Liver (tissue), 9 donors: Measurements from ENCODE around the gene RNPS1. TPM values are rescaled to one million over a fixed set of nuclear protein-coding genes. Genes with fewer than 3 reads are reported as not detected.

Experiments
- DNase-seq: peaks from one replicate; pipeline ENCODE4 v3.0.0-alpha.2; 2017; ENCODE audit warnings: low spot score
- H3K27ac ChIP-seq, 2 donors: one replicate each; pipeline ENCODE4 v1.7.0; 2013; ENCODE audit warnings: inconsistent platforms in 2 of 2, low read length in 2 of 2, control low read depth in 1 of 2, low read depth in 1 of 2, mild to moderate bottlenecking in 1 of 2
- H3K27me3 ChIP-seq, 4 donors: one replicate each; pipeline versions ENCODE4 v1.6.1 to v1.7.0; 2013; ENCODE audit warnings: low read length in 3 of 4, inconsistent platforms in 1 of 4, mild to moderate bottlenecking in 1 of 4, moderate library complexity in 1 of 4; ENCODE audit not compliant: control insufficient read depth in 4 of 4, insufficient read depth in 4 of 4
- H3K36me3 ChIP-seq, 4 donors: one replicate each; pipeline versions ENCODE4 v1.6.1 to v1.7.0; 2013; ENCODE audit warnings: low read length in 3 of 4, mild to moderate bottlenecking in 3 of 4, low read depth in 1 of 4, moderate library complexity in 1 of 4; ENCODE audit not compliant: control insufficient read depth in 4 of 4, insufficient read depth in 3 of 4
- H3K4me1 ChIP-seq, 4 donors: one replicate each; pipeline versions ENCODE4 v1.6.1 to v1.7.0; 2013; ENCODE audit warnings: low read length in 3 of 4, mild to moderate bottlenecking in 3 of 4, moderate library complexity in 1 of 4; ENCODE audit not compliant: control insufficient read depth in 4 of 4, insufficient read depth in 4 of 4
- H3K4me3 ChIP-seq, 3 donors: one replicate each; pipeline versions ENCODE4 v1.6.1 to v1.7.0; 2013; ENCODE audit warnings: low read length in 3 of 3, control low read depth in 1 of 3, low read depth in 1 of 3, mild to moderate bottlenecking in 1 of 3
- H3K9ac ChIP-seq, 2 donors: one replicate each; pipeline ENCODE4 v1.7.0; 2013; ENCODE audit warnings: low read length in 2 of 2, mild to moderate bottlenecking in 2 of 2, moderate library complexity in 2 of 2, control low read depth in 1 of 2, low read depth in 1 of 2
- H3K9me3 ChIP-seq, 4 donors: one replicate each; pipeline versions ENCODE4 v1.6.1 to v1.7.0; 2013; ENCODE audit warnings: low read length in 3 of 4; ENCODE audit not compliant: control insufficient read depth in 4 of 4
- CTCF ChIP-seq: fragments of 150-350 bp; IDR thresholded peaks from 2 replicates; pipeline ENCODE4 v1.5.1; 2017; ENCODE audit warnings: improper control_type of control experiment, low read depth, low read length; ENCODE audit not compliant: missing input control
- EGR1 ChIP-seq, 2 donors: IDR thresholded peaks; 2 replicates each; pipeline ENCODE4 v1.6.1; 2016 to 2018; ENCODE audit warnings: antibody characterized with exemption in 2 of 2, low read depth in 2 of 2
- FOXA1 ChIP-seq: IDR thresholded peaks from 2 replicates; pipeline ENCODE4 v1.6.1; 2016; ENCODE audit warnings: antibody characterized with exemption
- FOXA2 ChIP-seq: IDR thresholded peaks from 2 replicates; pipeline ENCODE4 v1.6.1; 2016; ENCODE audit warnings: antibody characterized with exemption
- HNF4A ChIP-seq, 2 donors: conservative IDR thresholded peaks; 2 replicates each; pipeline ENCODE4 v1.6.1; 2016; ENCODE audit warnings: antibody characterized with exemption in 2 of 2, mild to moderate bottlenecking in 2 of 2
- HNF4G ChIP-seq: IDR thresholded peaks from 2 replicates; pipeline ENCODE4 v1.6.1; 2016; ENCODE audit warnings: antibody characterized with exemption
- JUND ChIP-seq, 2 donors: IDR thresholded peaks; 2 replicates each; pipeline ENCODE4 v1.6.1; 2016; ENCODE audit warnings: antibody characterized with exemption in 2 of 2
- NR2F2 ChIP-seq: IDR thresholded peaks from 2 replicates; pipeline ENCODE4 v1.6.1; 2016; ENCODE audit warnings: antibody characterized with exemption
- REST ChIP-seq: IDR thresholded peaks from 2 replicates; pipeline ENCODE4 v1.6.1; 2016; ENCODE audit warnings: antibody characterized with exemption, mild to moderate bottlenecking
- SP1 ChIP-seq: IDR thresholded peaks from 2 replicates; pipeline ENCODE4 v1.6.1; 2018; ENCODE audit warnings: antibody characterized with exemption, mild to moderate bottlenecking
- TAF1 ChIP-seq: conservative IDR thresholded peaks from 2 replicates; pipeline ENCODE4 v1.6.1; 2016; ENCODE audit warnings: antibody characterized with exemption, mild to moderate bottlenecking
- YY1 ChIP-seq: IDR thresholded peaks from 2 replicates; pipeline ENCODE4 v1.6.1; 2016; ENCODE audit warnings: antibody characterized with exemption, mild to moderate bottlenecking
- WGBS: extraction: QIAGEN DNeasy Blood & Tissue Kit; methylation state at CpG from one replicate; pipeline ENCODE4 v1.1.7; 2013; 5-methylcytosine and 5-hydroxymethylcytosine counted together
- polyA plus RNA-seq, 2 donors: library from polyadenylated mRNA; stranded (reverse) in 1 of 2; unstranded in 1 of 2; fragments of 200-250 nt in 1 of 2; fragments of >200 nt in 1 of 2; fragmentation: Nextera tagmentation in 1 of 2; extraction: Ambion mirVana in 1 of 2; gene quantifications; one replicate each; pipeline versions ENCODE4 v1.2.1 to v1.2.3, GENCODE V29; 2013 to 2015
- total RNA-seq, 2 donors: library from RNA; depleted of rRNA; stranded (reverse); fragments of >200 nt; gene quantifications; one replicate each; pipeline ENCODE4 v1.2.3, GENCODE V29; 2014
- TF ChIP-seq, protein P1 (sequence below): IDR thresholded peaks from 2 replicates; pipeline ENCODE4 v1.6.1; 2016; ENCODE audit warnings: antibody characterized with exemption
- TF ChIP-seq, protein P2 (sequence below): IDR thresholded peaks from 2 replicates; pipeline ENCODE4 v1.6.1; 2016; ENCODE audit warnings: antibody characterized with exemption
- TF ChIP-seq, protein P3 (sequence below): IDR thresholded peaks from 2 replicates; pipeline ENCODE4 v1.6.1; 2016; ENCODE audit warnings: antibody characterized with exemption
- donor health status: healthy.
- donor health status: healthy.
- donor health status: healthy.
- donor health status: healthy.
- donor health status: healthy.

RNPS1 gene
- total and polyA plus RNA-seq, 4 donors = 31.3 to 38.2 (median 36.7) TPM

DNA sequence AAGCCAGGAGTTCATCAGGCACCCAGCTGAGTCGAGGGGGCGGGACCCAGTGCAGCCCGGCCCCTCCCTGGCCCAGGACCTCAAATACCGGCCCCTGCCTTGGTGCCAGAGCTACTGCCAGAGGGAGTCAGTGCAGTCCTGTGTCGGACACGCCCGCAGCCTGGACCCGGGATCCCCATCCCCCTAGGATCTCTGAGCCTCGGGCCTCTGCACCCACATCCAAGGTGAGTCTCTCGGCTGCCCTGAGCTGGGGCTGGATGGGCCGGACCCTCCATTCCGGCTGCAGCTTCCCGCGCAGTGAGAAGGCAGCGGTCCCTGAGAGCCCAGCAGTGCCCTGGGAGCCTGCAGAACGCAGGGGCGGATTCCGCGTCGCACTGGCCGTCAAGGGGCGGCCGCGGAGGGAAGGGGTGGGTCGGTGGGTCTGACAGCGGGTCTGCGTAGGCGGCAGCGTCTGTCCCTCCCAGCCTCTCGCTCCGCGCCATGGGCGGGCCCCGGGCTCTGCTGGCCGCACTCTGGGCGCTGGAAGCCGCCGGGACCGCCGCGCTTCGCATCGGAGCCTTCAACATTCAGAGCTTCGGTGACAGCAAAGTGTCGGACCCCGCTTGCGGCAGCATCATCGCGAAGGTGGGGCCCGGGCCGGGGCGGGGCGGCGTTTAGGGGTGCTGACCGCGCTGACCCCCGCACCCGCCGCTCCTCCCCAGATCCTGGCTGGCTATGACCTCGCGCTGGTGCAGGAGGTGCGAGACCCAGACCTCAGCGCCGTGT is 31.4 kb downstream of the RNPS1 start, which contains the start of gene DNASE1L2:
DNASE1L2 (plus strand) TSS at position 108 of the 765 bp plus-strand sequence; CDS start at position 481, 373 bp downstream.
- WGBS = 10% methylated on average over 64 of the region's 64 CpGs
- no peak for TF ChIP-seq YY1
- no peak for TF ChIP-seq HNF4A (conservative IDR thresholded peaks at IDR 0.05)
- TF ChIP-seq CTCF = no peak
- TF ChIP-seq EGR1 (IDR thresholded peaks at IDR 0.05; ENCODE audit: low read depth in 2 of 2) = no peak
- Histone ChIP-seq H3K4me3 (no peak within 1 kb of the TSS), H3K27ac (no peak within 1 kb of the TSS), H3K36me3 (peaks cover 0 to 41% (median 19%) of the 10 kb centered on the region in 4 donors), H3K9me3 (no peaks in the 10 kb centered on the region), H3K27me3 (no peaks in the 10 kb centered on the region), H3K4me1 (peaks cover 0 to 14% (median 11%) of the 10 kb centered on the region in 4 donors), H3K9ac (no peak within 1 kb of the TSS)
- no peak for DNase-seq

DNA sequence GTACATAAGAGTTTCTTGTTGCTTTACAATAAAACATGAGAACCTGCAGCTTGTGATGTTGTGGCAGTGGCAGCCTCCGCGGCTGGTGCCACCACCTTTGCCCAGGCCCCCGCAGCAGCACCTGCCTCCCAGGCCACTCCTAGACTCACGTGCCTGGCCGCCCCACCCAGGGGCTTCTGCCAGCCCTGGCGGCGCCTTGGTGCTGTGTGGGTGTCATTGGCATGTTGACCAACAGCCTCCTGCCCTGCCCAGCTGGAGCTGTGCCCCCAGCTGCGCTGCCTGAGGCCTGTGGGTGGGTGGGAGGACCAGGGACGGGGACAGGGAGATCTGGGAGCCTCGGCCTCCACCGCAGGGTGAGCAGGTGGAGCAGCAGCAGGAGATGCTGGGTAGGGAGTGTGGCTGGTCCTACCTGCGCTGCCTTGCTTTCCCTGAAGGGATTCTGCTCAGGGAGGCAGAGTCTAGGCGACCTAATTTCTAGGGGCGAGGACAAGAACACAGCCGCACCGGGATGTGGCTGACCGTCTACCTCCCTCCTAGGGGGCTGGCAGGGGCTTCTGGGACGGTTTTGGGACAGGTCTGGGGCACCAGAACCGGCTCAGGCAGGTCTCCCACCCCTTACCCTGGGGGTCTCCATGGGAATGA is 32.1 kb downstream of the RNPS1 start:
- no peaks in the 10 kb centered on the region for H3K27me3 ChIP-seq
- TF ChIP-seq, protein P1, sequence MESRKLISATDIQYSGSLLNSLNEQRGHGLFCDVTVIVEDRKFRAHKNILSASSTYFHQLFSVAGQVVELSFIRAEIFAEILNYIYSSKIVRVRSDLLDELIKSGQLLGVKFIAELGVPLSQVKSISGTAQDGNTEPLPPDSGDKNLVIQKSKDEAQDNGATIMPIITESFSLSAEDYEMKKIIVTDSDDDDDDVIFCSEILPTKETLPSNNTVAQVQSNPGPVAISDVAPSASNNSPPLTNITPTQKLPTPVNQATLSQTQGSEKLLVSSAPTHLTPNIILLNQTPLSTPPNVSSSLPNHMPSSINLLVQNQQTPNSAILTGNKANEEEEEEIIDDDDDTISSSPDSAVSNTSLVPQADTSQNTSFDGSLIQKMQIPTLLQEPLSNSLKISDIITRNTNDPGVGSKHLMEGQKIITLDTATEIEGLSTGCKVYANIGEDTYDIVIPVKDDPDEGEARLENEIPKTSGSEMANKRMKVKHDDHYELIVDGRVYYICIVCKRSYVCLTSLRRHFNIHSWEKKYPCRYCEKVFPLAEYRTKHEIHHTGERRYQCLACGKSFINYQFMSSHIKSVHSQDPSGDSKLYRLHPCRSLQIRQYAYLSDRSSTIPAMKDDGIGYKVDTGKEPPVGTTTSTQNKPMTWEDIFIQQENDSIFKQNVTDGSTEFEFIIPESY = no peak
- no peaks in the 10 kb centered on the region for H3K9me3 ChIP-seq
- peaks cover 0 to 48% (median 22%) of the 10 kb centered on the region in 4 donors for H3K36me3 ChIP-seq
- H3K4me1 ChIP-seq = peaks cover 0 to 14% (median 11%) of the 10 kb centered on the region in 4 donors
- 59% methylated on average over 19 of the region's 19 CpGs for WGBS
- H3K4me3 ChIP-seq = no peak overlapping the region
- no peak overlapping the region for H3K9ac ChIP-seq
- no peak overlapping the region for H3K27ac ChIP-seq
- DNase-seq = no peak

DNA sequence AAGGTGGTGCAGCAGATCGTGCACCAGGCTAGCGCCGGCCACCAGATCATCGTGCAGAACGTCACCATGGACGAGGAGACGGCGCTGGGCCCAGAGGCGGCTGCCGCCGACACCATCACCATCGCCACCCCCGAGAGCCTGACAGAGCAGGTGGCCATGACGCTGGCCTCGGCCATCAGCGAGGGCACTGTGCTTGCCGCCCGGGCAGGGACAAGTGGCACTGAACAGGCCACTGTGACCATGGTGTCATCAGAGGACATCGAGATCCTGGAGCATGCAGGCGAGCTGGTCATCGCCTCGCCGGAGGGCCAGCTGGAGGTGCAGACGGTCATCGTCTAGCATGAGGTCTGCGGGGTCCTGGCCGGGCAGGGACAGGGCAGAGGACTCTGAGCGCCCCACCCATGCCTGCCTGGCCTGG is 32.7 kb downstream of the RNPS1 start:
- H3K36me3 ChIP-seq = peaks cover 0 to 51% (median 25%) of the 10 kb centered on the region in 4 donors
- TF ChIP-seq YY1 (no peak), SP1 (no peak), REST (no peak), HNF4A (conservative IDR thresholded peaks at IDR 0.05) (no peak), JUND (IDR thresholded peaks at IDR 0.05) (no peak), EGR1 (IDR thresholded peaks at IDR 0.05; ENCODE audit: low read depth in 2 of 2) (no peak), HNF4G (no peak), FOXA1 (no peak), TAF1 (no peak), NR2F2 (no peak), FOXA2 (no peak)
- TF ChIP-seq, protein P1 = no peak
- TF ChIP-seq, protein P2, sequence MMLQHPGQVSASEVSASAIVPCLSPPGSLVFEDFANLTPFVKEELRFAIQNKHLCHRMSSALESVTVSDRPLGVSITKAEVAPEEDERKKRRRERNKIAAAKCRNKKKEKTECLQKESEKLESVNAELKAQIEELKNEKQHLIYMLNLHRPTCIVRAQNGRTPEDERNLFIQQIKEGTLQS = no peak
- TF ChIP-seq, protein P3, sequence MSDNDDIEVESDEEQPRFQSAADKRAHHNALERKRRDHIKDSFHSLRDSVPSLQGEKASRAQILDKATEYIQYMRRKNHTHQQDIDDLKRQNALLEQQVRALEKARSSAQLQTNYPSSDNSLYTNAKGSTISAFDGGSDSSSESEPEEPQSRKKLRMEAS = no peak

More for the DNA sequence above, 32.7 kb downstream of the RNPS1 start:
- H3K9ac ChIP-seq = no peak overlapping the region
- H3K27ac ChIP-seq = no peak overlapping the region
- H3K27me3 ChIP-seq = no peaks in the 10 kb centered on the region
- H3K9me3 ChIP-seq = no peaks in the 10 kb centered on the region
- WGBS = 95% methylated on average over 28 of the region's 28 CpGs
- no peak for DNase-seq
- H3K4me3 ChIP-seq = no peak overlapping the region
- H3K4me1 ChIP-seq = peaks cover 0 to 14% (median 11%) of the 10 kb centered on the region in 4 donors
